Type B pancreatic cell (in vitro differentiated cells): ENCODE measurements around the gene TPM2. TPM values are rescaled to one million over a fixed set of nuclear protein-coding genes. Genes with fewer than 3 reads are reported as not detected.

Source experiments
- DNase-seq: peaks from one replicate; pipeline ENCODE4 v3.0.0; 2021; ENCODE audit warnings: mixed read lengths; ENCODE audit not compliant: unreplicated experiment; ENCODE audit errors: extremely low spot score
- H3K27ac Mint-ChIP-seq: 2 replicates; pipeline ENCODE4 v1.8.0; 2021; ENCODE audit warnings: mild to moderate bottlenecking, mixed read lengths
- H3K27me3 Mint-ChIP-seq: 2 replicates; pipeline ENCODE4 v1.8.0; 2021; ENCODE audit warnings: mixed read lengths
- H3K36me3 Mint-ChIP-seq: 2 replicates; pipeline ENCODE4 v1.8.0; 2021; ENCODE audit warnings: mixed read lengths
- H3K4me1 Mint-ChIP-seq: one replicate; pipeline ENCODE4 v1.8.0; 2021; ENCODE audit warnings: mixed read lengths; ENCODE audit not compliant: unreplicated experiment
- H3K4me3 Mint-ChIP-seq: 2 replicates; pipeline ENCODE4 v1.8.0; 2021; ENCODE audit warnings: mild to moderate bottlenecking, mixed read lengths
- H3K9me3 Mint-ChIP-seq: 2 replicates; pipeline ENCODE4 v1.8.0; 2021; ENCODE audit warnings: mixed read lengths
- CTCF ChIP-seq: fragments of 200-600 bp; sonication (generic); conservative IDR thresholded peaks from 2 replicates; pipeline ENCODE4 v1.5.0; 2021; ENCODE audit warnings: antibody characterized with exemption, mild to moderate bottlenecking
- total RNA-seq: library from RNA; stranded (reverse); gene quantifications from 2 replicates; pipeline ENCODE4 v1.2.1, GENCODE V29; 2021; ENCODE audit warnings: low replicate concordance

Gene TPM2
- total RNA-seq, 1 donor from 2014 or later = 241 TPM

- no peaks in the 10 kb centered on the region for H3K27me3 Mint-ChIP-seq
- H3K4me1 Mint-ChIP-seq = peaks cover 31% of the 10 kb centered on the region
- no peak for DNase-seq
- H3K4me3 Mint-ChIP-seq = peak overlapping the region; percentile 91
- H3K27ac Mint-ChIP-seq = peak overlapping the region; percentile 66
- no peak for TF ChIP-seq CTCF
- H3K36me3 Mint-ChIP-seq = peaks cover 14% of the 10 kb centered on the region
- no peaks in the 10 kb centered on the region for H3K9me3 Mint-ChIP-seq
Observed at GRCh38 chr9:35691757-35692301, 2.1 kb upstream of the TPM2 start.

GRCh38 chr9:35691334-35691650 lies 1.6 kb upstream of the TPM2 start:
- no peak for DNase-seq
- H3K27me3 Mint-ChIP-seq = no peaks in the 10 kb centered on the region
- H3K4me1 Mint-ChIP-seq = peaks cover 34% of the 10 kb centered on the region
- peaks cover 9% of the 10 kb centered on the region for H3K36me3 Mint-ChIP-seq
- H3K4me3 Mint-ChIP-seq = peak overlapping the region; percentile 91
- no peak for TF ChIP-seq CTCF
- H3K27ac Mint-ChIP-seq = peak overlapping the region; percentile 66
- H3K9me3 Mint-ChIP-seq = no peaks in the 10 kb centered on the region

- Mint-ChIP-seq H3K27me3 (no peaks in the 10 kb centered on the region), H3K36me3 (peaks cover 10% of the 10 kb centered on the region), H3K9me3 (no peaks in the 10 kb centered on the region), H3K4me3 (peak overlapping the region; percentile 91), H3K27ac (peak overlapping the region; percentile 66), H3K4me1 (peaks cover 34% of the 10 kb centered on the region)
- TF ChIP-seq CTCF = no peak
- no peak for DNase-seq
Observed at GRCh38 chr9:35690614-35691333, 1.0 kb upstream of the TPM2 start.

GRCh38 chr9:35690294-35690613 lies 529 bp upstream of the TPM2 start:
- no peaks in the 10 kb centered on the region for H3K9me3 Mint-ChIP-seq
- peak overlapping the region; percentile 84 for H3K4me3 Mint-ChIP-seq
- no peak for TF ChIP-seq CTCF
- no peak for DNase-seq
- H3K4me1 Mint-ChIP-seq = peaks cover 34% of the 10 kb centered on the region
- no peaks in the 10 kb centered on the region for H3K27me3 Mint-ChIP-seq
- no peak overlapping the region for H3K27ac Mint-ChIP-seq
- peaks cover 10% of the 10 kb centered on the region for H3K36me3 Mint-ChIP-seq

GRCh38 chr9:35688558-35689541 lies 875 bp downstream of the TPM2 start:
- peak overlapping the region; percentile 90 for H3K4me3 Mint-ChIP-seq
- TF ChIP-seq CTCF = no peak
- peaks cover 10% of the 10 kb centered on the region for H3K36me3 Mint-ChIP-seq
- H3K27ac Mint-ChIP-seq = peak overlapping the region; percentile 74
- DNase-seq = no peak
- no peaks in the 10 kb centered on the region for H3K9me3 Mint-ChIP-seq
- no peaks in the 10 kb centered on the region for H3K27me3 Mint-ChIP-seq
- H3K4me1 Mint-ChIP-seq = peaks cover 34% of the 10 kb centered on the region
